ENCODE results near the gene GNRHR. TPM values are rescaled to one million over a fixed set of nuclear protein-coding genes. Genes with fewer than 3 reads are reported as not detected.

The GNRHR gene
- total RNA-seq, 6 experiments from 2014 or later, result not detected

- 63% methylated on average over 3 of the region's 3 CpGs for WGBS (ENCODE audit: insufficient coverage, low coverage, low lambda C conversion rate, missing lambda C conversion rate)
- intact Hi-C loops (cut with DNase I), result no loop called here
- Histone ChIP-seq H3K36me3 (no peaks in the 10 kb centered on the region), H3K9me3 (no peaks in the 10 kb centered on the region), H3K27ac (no peak overlapping the region), H3K4me1 (no peaks in the 10 kb centered on the region), H3K27me3 (no peaks in the 10 kb centered on the region), H3K4me3 (no peak overlapping the region)
- TF ChIP-seq POLR2A (IDR thresholded peaks at IDR 0.05) (no peak), CTCF (IDR thresholded peaks at IDR 0.05) (no peak)
- ATAC-seq (no peak), DNase-seq (no peak)
Measured at GRCh38 chr4:67749286-67749685, 4.9 kb downstream of the GNRHR start.

GRCh38 chr4:67746797-67747495 lies 7.2 kb downstream of the GNRHR start:
- intact Hi-C loops (cut with DNase I), result no loop called here
- TF ChIP-seq POLR2A (IDR thresholded peaks at IDR 0.05) (no peak), CTCF (IDR thresholded peaks at IDR 0.05) (peak; percentile 30 to 65 (median 62))
- Histone ChIP-seq H3K4me1 (no peaks in the 10 kb centered on the region), H3K27me3 (no peaks in the 10 kb centered on the region), H3K9me3 (no peaks in the 10 kb centered on the region), H3K36me3 (no peaks in the 10 kb centered on the region), H3K4me3 (no peak overlapping the region), H3K27ac (no peak overlapping the region)
- WGBS (ENCODE audit: insufficient coverage, low coverage, low lambda C conversion rate, missing lambda C conversion rate), result 53% methylated on average over 4 of the region's 5 CpGs
- peak in 2 of 4 donors; percentile 42 to 45 for ATAC-seq
- DNase-seq, result no peak

DNA sequence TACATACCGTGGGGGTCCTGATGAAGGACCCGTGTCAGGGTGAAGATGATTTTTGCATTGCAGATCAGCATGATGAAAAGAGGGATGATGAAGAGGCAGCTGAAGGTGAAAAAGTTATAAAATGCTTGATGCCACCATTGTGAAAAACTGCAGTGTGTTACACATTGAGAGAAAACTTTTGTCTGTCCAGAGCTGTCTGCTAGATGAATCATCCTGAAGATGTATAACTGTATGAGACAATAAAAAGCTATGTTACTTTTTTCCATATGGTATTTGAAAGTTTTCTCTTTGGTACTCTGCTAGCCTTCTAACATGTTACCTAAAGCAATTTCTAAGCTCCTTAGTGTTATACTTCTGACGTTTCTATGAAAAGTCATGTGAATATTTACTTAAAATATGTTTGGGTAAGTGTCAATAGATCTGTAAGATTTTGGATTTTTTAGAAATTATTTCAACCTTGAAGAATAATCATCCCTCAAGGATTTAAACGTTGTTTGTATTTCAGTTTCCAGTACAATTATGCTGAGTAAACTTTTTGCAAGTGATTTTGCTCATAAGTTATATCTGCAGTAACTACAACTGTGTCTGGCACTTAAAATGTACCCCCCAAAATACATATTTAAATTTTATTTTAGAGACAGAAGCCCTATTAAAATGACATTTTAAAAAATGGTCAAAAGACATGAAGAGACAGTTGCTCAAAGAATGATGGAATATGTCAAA lies 9.5 kb downstream of the GNRHR start:
- TF ChIP-seq CTCF (IDR thresholded peaks at IDR 0.05) (no peak), POLR2A (IDR thresholded peaks at IDR 0.05) (no peak)
- 65% methylated on average over 4 of the region's 4 CpGs for WGBS (ENCODE audit: insufficient coverage, low coverage, low lambda C conversion rate, missing lambda C conversion rate)
- H3K27me3 ChIP-seq, result no peaks in the 10 kb centered on the region
- no peak overlapping the region for H3K4me3 ChIP-seq
- H3K9me3 ChIP-seq, result no peaks in the 10 kb centered on the region
- no peaks in the 10 kb centered on the region for H3K36me3 ChIP-seq
- H3K4me1 ChIP-seq, result no peaks in the 10 kb centered on the region
- ATAC-seq, result no peak
- H3K27ac ChIP-seq, result no peak overlapping the region
- intact Hi-C loops (cut with DNase I), result no loop called here
- DNase-seq, result no peak

DNA sequence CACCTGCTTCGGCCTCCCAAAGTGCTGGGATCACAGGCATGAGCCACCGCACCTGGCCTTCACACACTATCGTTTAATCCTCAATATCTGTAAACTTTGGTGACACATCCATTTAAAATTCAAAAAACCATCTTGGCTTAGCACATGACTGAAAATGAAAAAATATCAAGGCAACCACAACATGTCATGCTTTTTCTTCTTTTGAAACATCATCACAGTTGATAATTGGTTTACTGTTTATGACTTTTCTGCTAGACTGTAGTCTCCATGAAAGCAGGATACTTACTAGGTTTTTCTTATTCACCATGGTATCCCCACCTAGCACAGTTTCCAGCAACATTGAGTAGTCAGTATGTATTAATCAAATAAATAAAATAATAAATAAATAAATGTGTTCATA lies 11.0 kb downstream of the GNRHR start:
- no peak overlapping the region for H3K27ac ChIP-seq
- ATAC-seq (no peak), DNase-seq (no peak)
- H3K9me3 ChIP-seq, result no peaks in the 10 kb centered on the region
- no peak overlapping the region for H3K4me3 ChIP-seq
- TF ChIP-seq CTCF (IDR thresholded peaks at IDR 0.05) (no peak), POLR2A (IDR thresholded peaks at IDR 0.05) (no peak)
- WGBS (ENCODE audit: insufficient coverage, low coverage, low lambda C conversion rate, missing lambda C conversion rate), result 100% methylated on average over 3 of the region's 3 CpGs
- H3K4me1 ChIP-seq, result no peaks in the 10 kb centered on the region
- no peaks in the 10 kb centered on the region for H3K36me3 ChIP-seq
- intact Hi-C loops (cut with DNase I), result no loop called here
- H3K27me3 ChIP-seq, result no peaks in the 10 kb centered on the region

All from right lobe of liver (tissue), 6 donors.